HEK293 (cell line): ENCODE data around the gene TRAPPC11.

Experiments
- CTCF ChIA-PET: fragments of 350-600 bp; formaldehyde crosslinking; extraction: SDS; loops from one replicate; lab custom pipeline; 2021; ENCODE audit warnings: antibody characterized with exemption; lab: Yijun Ruan, JAX
- POLR2A ChIA-PET: fragments of 300-600 bp; formaldehyde crosslinking; extraction: SDS; loops from one replicate; lab custom pipeline; 2020; ENCODE audit warnings: antibody characterized with exemption, inconsistent platforms; lab: Yijun Ruan, JAX
- H3K27ac ChIP-seq: fragments of 200-500 bp; sonication (Bioruptor generic); 2 replicates; pipeline ENCODE4 v1.5.1; 2014; ENCODE audit warnings: low read depth, low read length, control low read depth, inconsistent platforms; ENCODE audit errors: extremely low read depth
- H3K36me3 ChIP-seq, 2 experiments: fragments of 200-500 bp in 1 of 2; sonication (Bioruptor generic) in 1 of 2; 1 replicate in 1 of 2; 2 replicates in 1 of 2; pipeline ENCODE4 v1.5.1; 2014 to 2017; ENCODE audit warnings: inconsistent platforms in 2 of 2, low read length in 2 of 2; ENCODE audit not compliant: control insufficient read depth in 2 of 2, insufficient read depth in 1 of 2
- H3K4me1 ChIP-seq: fragments of 200-500 bp; sonication (Bioruptor generic); 2 replicates; pipeline ENCODE4 v1.5.1; 2014; ENCODE audit warnings: mild to moderate bottlenecking, low read length, inconsistent platforms; ENCODE audit not compliant: control insufficient read depth, insufficient read depth
- H3K4me3 ChIP-seq: 2 replicates; pipeline ENCODE4 v1.5.1; 2011; ENCODE audit warnings: low read depth, mild to moderate bottlenecking, control low read depth, low read length, moderate library complexity
- H3K9me3 ChIP-seq: fragments of 200-500 bp; sonication (Bioruptor generic); 2 replicates; pipeline ENCODE4 v1.5.1; 2014; ENCODE audit warnings: low read depth, low read length, inconsistent platforms; ENCODE audit not compliant: control insufficient read depth, insufficient read depth
- BCL11A ChIP-seq: fragments of 450-650 bp; formaldehyde crosslinking; IDR thresholded peaks from 2 replicates; pipeline ENCODE4 v1.5.1; 2016; ENCODE audit warnings: low read depth, missing biosample characterization, missing genetic modification characterization
- IKZF3 ChIP-seq: fragments of 450-650 bp; IDR thresholded peaks from 2 replicates; pipeline ENCODE4 v1.5.0; 2018; ENCODE audit warnings: missing biosample characterization, mild to moderate bottlenecking, missing genetic modification characterization, moderate library complexity
- KLF1 ChIP-seq: fragments of 450-650 bp; formaldehyde crosslinking; IDR thresholded peaks from 2 replicates; pipeline ENCODE4 v1.5.1; 2016; ENCODE audit warnings: missing biosample characterization, missing genetic modification characterization
- MZF1 ChIP-seq: fragments of 450-650 bp; formaldehyde crosslinking; IDR thresholded peaks from 2 replicates; pipeline ENCODE4 v1.5.1; 2017; ENCODE audit warnings: missing biosample characterization, missing genetic modification characterization, borderline replicate concordance
- REPIN1 ChIP-seq: fragments of 450-650 bp; formaldehyde crosslinking; IDR thresholded peaks from 2 replicates; pipeline ENCODE4 v1.5.1; 2017; ENCODE audit warnings: missing biosample characterization, missing genetic modification characterization, low read depth
- SCRT2 ChIP-seq: fragments of 450-650 bp; formaldehyde crosslinking; IDR thresholded peaks from 2 replicates; pipeline ENCODE4 v1.5.1; 2016; ENCODE audit warnings: missing biosample characterization, missing genetic modification characterization
- WT1 ChIP-seq: fragments of 450-650 bp; formaldehyde crosslinking; IDR thresholded peaks from 2 replicates; pipeline ENCODE4 v1.5.1; 2016; ENCODE audit warnings: missing biosample characterization, missing genetic modification characterization
- YY1 ChIP-seq: fragments of 450-650 bp; formaldehyde crosslinking; IDR thresholded peaks from 2 replicates; pipeline ENCODE4 v1.5.1; 2018; ENCODE audit warnings: missing biosample characterization, missing genetic modification characterization
- ZBTB1 ChIP-seq: fragments of 450-650 bp; formaldehyde crosslinking; IDR thresholded peaks from 2 replicates; pipeline ENCODE4 v1.5.1; 2016; ENCODE audit warnings: missing biosample characterization, missing genetic modification characterization
- ZFP41 ChIP-seq: fragments of 450-650 bp; formaldehyde crosslinking; IDR thresholded peaks from 2 replicates; pipeline ENCODE4 v1.5.1; 2016; ENCODE audit warnings: missing biosample characterization, missing genetic modification characterization, borderline replicate concordance
- ZNF169 ChIP-seq: fragments of 450-650 bp; formaldehyde crosslinking; IDR thresholded peaks from 2 replicates; pipeline ENCODE4 v1.5.1; 2016; ENCODE audit warnings: missing biosample characterization, missing genetic modification characterization
- ZNF174 ChIP-seq: fragments of 450-650 bp; formaldehyde crosslinking; IDR thresholded peaks from 2 replicates; pipeline ENCODE4 v1.5.0; 2017; ENCODE audit warnings: missing biosample characterization, mild to moderate bottlenecking, missing genetic modification characterization
- ZNF175 ChIP-seq: fragments of 450-650 bp; formaldehyde crosslinking; IDR thresholded peaks from 2 replicates; pipeline ENCODE4 v1.5.1; 2016; ENCODE audit warnings: missing biosample characterization, missing genetic modification characterization
- ZNF2 ChIP-seq: fragments of 450-650 bp; formaldehyde crosslinking; IDR thresholded peaks from 2 replicates; pipeline ENCODE4 v1.5.1; 2016; ENCODE audit warnings: missing biosample characterization, missing genetic modification characterization
- ZNF335 ChIP-seq: fragments of 450-650 bp; formaldehyde crosslinking; conservative IDR thresholded peaks from 2 replicates; pipeline ENCODE4 v1.5.1; 2016; ENCODE audit warnings: missing biosample characterization, missing genetic modification characterization
- ZNF341 ChIP-seq: fragments of 450-650 bp; formaldehyde crosslinking; IDR thresholded peaks from 2 replicates; pipeline ENCODE4; 2016; ENCODE audit warnings: low read depth, missing biosample characterization, missing genetic modification characterization
- ZNF530 ChIP-seq: fragments of 450-650 bp; formaldehyde crosslinking; IDR thresholded peaks from 2 replicates; pipeline ENCODE4 v1.5.1; 2016; ENCODE audit warnings: low read depth, missing biosample characterization, missing genetic modification characterization
- ZNF621 ChIP-seq: fragments of 450-650 bp; formaldehyde crosslinking; IDR thresholded peaks from 2 replicates; pipeline ENCODE4 v1.5.1; 2017; ENCODE audit warnings: missing biosample characterization, missing genetic modification characterization
- ZNF670 ChIP-seq: fragments of 450-650 bp; formaldehyde crosslinking; IDR thresholded peaks from 2 replicates; pipeline ENCODE4 v1.5.1; 2016; ENCODE audit warnings: missing biosample characterization, missing genetic modification characterization, low read depth
- ZNF791 ChIP-seq: fragments of 450-650 bp; formaldehyde crosslinking; IDR thresholded peaks from 2 replicates; pipeline ENCODE4 v1.5.1; 2016; ENCODE audit warnings: missing biosample characterization, missing genetic modification characterization
- ZNF792 ChIP-seq: fragments of 450-650 bp; formaldehyde crosslinking; IDR thresholded peaks from 2 replicates; pipeline ENCODE4 v1.5.1; 2016; ENCODE audit warnings: missing biosample characterization, missing genetic modification characterization
- ZNF830 ChIP-seq: fragments of 450-650 bp; IDR thresholded peaks from 2 replicates; pipeline ENCODE4 v1.5.0; 2018; ENCODE audit warnings: missing biosample characterization, missing genetic modification characterization, low read depth, mild to moderate bottlenecking, moderate library complexity
- TF ChIP-seq, protein P1 (sequence below): fragments of 450-650 bp; formaldehyde crosslinking; IDR thresholded peaks from 2 replicates; pipeline ENCODE4 v1.5.1; 2016; ENCODE audit warnings: missing biosample characterization, missing genetic modification characterization, low read depth
- TF ChIP-seq, protein P2 (sequence below): fragments of 450-650 bp; formaldehyde crosslinking; conservative IDR thresholded peaks from 2 replicates; pipeline ENCODE4 v1.5.1; 2016; ENCODE audit warnings: low read depth, missing biosample characterization, missing genetic modification characterization
- TF ChIP-seq, protein P3 (sequence below): IDR thresholded peaks from 2 replicates; pipeline ENCODE4 v1.6.1; 2011; ENCODE audit warnings: mild to moderate bottlenecking, low read depth, low read length, borderline replicate concordance
- TF ChIP-seq, protein P4 (sequence below): fragments of 450-650 bp; formaldehyde crosslinking; IDR thresholded peaks from 2 replicates; pipeline ENCODE4 v1.5.1; 2016; ENCODE audit warnings: missing biosample characterization, missing genetic modification characterization
- TF ChIP-seq, protein P5 (sequence below): fragments of 450-650 bp; formaldehyde crosslinking; IDR thresholded peaks from 2 replicates; pipeline ENCODE4 v1.5.1; 2016; ENCODE audit warnings: missing biosample characterization, missing genetic modification characterization

TRAPPC11 gene

DNA sequence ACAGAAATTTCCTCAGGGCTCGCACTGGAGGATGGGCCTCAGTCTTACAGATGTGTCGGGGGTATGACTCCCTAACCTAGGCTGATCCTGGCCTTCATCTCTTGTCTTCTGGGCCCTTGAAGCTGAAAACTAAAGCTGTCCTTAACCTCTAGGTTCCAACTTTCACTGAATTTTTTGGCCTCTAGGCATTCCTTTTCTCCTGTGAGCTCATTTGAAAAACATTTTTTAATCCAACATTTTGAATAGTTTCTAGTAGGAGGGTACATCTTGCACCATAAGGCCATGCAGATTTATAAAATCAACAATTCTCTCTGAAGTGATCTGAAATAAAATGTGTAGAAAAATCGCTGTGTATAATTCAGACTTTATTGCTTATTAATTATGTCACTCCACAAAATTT is 19.8 kb upstream of the TRAPPC11 start:
- ChIA-PET POLR2A (no interaction called here), CTCF (interaction anchor here (0.6 kb wide), 1 partner anchor 1712 kb away, joined by 3 read pairs; no protein-coding TSS in a partner anchor)
- Histone ChIP-seq H3K36me3 (peaks cover 1 to 8% of the 10 kb centered on the region in 2 experiments; a peak in 2 of 3 replicates), H3K4me1 (no peaks in the 10 kb centered on the region), H3K9me3 (no peaks in the 10 kb centered on the region), H3K27ac (no peak overlapping the region), H3K4me3 (no peak overlapping the region)
- no peak for TF ChIP-seq IKZF3 (tag by site-specific recombination)
- no peak for TF ChIP-seq ZNF621 (tag by site-specific recombination)
- TF ChIP-seq ZNF341 (tag by site-specific recombination): no peak
- no peak for TF ChIP-seq SCRT2 (tag by site-specific recombination)
- TF ChIP-seq MZF1 (tag by site-specific recombination): no peak
- TF ChIP-seq, protein P1, sequence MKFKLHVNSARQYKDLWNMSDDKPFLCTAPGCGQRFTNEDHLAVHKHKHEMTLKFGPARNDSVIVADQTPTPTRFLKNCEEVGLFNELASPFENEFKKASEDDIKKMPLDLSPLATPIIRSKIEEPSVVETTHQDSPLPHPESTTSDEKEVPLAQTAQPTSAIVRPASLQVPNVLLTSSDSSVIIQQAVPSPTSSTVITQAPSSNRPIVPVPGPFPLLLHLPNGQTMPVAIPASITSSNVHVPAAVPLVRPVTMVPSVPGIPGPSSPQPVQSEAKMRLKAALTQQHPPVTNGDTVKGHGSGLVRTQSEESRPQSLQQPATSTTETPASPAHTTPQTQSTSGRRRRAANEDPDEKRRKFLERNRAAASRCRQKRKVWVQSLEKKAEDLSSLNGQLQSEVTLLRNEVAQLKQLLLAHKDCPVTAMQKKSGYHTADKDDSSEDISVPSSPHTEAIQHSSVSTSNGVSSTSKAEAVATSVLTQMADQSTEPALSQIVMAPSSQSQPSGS: no peak
- no peak for TF ChIP-seq ZFP41 (tag by site-specific recombination)
- TF ChIP-seq, protein P2, sequence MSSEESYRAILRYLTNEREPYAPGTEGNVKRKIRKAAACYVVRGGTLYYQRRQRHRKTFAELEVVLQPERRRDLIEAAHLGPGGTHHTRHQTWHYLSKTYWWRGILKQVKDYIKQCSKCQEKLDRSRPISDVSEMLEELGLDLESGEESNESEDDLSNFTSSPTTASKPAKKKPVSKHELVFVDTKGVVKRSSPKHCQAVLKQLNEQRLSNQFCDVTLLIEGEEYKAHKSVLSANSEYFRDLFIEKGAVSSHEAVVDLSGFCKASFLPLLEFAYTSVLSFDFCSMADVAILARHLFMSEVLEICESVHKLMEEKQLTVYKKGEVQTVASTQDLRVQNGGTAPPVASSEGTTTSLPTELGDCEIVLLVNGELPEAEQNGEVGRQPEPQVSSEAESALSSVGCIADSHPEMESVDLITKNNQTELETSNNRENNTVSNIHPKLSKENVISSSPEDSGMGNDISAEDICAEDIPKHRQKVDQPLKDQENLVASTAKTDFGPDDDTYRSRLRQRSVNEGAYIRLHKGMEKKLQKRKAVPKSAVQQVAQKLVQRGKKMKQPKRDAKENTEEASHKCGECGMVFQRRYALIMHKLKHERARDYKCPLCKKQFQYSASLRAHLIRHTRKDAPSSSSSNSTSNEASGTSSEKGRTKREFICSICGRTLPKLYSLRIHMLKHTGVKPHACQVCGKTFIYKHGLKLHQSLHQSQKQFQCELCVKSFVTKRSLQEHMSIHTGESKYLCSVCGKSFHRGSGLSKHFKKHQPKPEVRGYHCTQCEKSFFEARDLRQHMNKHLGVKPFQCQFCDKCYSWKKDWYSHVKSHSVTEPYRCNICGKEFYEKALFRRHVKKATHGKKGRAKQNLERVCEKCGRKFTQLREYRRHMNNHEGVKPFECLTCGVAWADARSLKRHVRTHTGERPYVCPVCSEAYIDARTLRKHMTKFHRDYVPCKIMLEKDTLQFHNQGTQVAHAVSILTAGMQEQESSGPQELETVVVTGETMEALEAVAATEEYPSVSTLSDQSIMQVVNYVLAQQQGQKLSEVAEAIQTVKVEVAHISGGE (tag by site-specific recombination): no peak
- TF ChIP-seq ZNF791 (tag by site-specific recombination): no peak
- no peak for TF ChIP-seq KLF1 (tag by site-specific recombination)
- no peak for TF ChIP-seq ZNF530 (tag by site-specific recombination)
- TF ChIP-seq ZNF792 (tag by site-specific recombination): no peak
- TF ChIP-seq, protein P3, sequence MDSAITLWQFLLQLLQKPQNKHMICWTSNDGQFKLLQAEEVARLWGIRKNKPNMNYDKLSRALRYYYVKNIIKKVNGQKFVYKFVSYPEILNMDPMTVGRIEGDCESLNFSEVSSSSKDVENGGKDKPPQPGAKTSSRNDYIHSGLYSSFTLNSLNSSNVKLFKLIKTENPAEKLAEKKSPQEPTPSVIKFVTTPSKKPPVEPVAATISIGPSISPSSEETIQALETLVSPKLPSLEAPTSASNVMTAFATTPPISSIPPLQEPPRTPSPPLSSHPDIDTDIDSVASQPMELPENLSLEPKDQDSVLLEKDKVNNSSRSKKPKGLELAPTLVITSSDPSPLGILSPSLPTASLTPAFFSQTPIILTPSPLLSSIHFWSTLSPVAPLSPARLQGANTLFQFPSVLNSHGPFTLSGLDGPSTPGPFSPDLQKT: no peak
- no peak for TF ChIP-seq ZNF335 (tag by site-specific recombination)
- no peak for TF ChIP-seq BCL11A
- no peak for TF ChIP-seq YY1
- no peak for TF ChIP-seq ZNF175 (tag by site-specific recombination)
- no peak for TF ChIP-seq ZNF830
- no peak for TF ChIP-seq ZNF169 (tag by site-specific recombination)

DNA sequence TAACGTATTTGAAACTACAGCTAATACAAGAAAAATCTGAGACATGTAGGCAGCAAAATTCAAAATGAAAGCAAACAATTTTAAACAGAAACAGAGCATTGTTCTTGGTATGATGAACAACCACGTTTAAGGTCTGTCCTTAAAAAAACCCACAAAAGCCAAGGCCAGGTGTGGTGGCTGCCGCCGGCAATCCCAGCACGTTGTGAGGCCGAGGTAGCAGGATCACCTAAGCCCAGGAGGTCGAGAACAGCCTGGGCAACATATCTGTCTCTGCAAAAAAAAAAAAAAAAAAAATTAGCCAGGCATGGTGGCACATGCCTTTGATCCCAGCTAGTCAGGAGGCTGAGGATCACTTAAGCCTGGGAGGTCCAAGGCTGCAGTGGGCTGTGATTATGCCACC is 13.8 kb upstream of the TRAPPC11 start:
- Histone ChIP-seq H3K36me3 (peaks cover 30 to 52% of the 10 kb centered on the region in 2 experiments), H3K4me3 (no peak overlapping the region), H3K27ac (no peak overlapping the region), H3K4me1 (no peaks in the 10 kb centered on the region), H3K9me3 (no peaks in the 10 kb centered on the region)
- ChIA-PET CTCF (no interaction called here), POLR2A (no interaction called here)
- TF ChIP-seq REPIN1 (tag by site-specific recombination) (no peak), ZBTB1 (tag by site-specific recombination) (no peak), WT1 (tag by site-specific recombination) (no peak), ZNF174 (no peak), ZNF2 (no peak), ZNF670 (tag by site-specific recombination) (no peak)
- TF ChIP-seq, protein P4, sequence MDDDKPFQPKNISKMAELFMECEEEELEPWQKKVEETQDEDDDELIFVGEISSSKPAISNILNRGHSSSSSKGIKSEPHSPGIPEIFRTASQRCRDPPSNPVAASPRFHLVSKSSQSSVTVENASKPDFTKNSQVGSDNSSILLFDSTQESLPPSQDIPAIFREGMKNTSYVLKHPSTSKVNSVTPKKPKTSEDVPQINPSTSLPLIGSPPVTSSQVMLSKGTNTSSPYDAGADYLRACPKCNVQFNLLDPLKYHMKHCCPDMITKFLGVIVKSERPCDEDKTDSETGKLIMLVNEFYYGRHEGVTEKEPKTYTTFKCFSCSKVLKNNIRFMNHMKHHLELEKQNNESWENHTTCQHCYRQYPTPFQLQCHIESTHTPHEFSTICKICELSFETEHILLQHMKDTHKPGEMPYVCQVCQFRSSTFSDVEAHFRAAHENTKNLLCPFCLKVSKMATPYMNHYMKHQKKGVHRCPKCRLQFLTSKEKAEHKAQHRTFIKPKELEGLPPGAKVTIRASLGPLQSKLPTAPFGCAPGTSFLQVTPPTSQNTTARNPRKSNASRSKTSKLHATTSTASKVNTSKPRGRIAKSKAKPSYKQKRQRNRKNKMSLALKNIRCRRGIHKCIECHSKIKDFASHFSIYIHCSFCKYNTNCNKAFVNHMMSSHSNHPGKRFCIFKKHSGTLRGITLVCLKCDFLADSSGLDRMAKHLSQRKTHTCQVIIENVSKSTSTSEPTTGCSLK (tag by site-specific recombination): no peak
- TF ChIP-seq, protein P5, sequence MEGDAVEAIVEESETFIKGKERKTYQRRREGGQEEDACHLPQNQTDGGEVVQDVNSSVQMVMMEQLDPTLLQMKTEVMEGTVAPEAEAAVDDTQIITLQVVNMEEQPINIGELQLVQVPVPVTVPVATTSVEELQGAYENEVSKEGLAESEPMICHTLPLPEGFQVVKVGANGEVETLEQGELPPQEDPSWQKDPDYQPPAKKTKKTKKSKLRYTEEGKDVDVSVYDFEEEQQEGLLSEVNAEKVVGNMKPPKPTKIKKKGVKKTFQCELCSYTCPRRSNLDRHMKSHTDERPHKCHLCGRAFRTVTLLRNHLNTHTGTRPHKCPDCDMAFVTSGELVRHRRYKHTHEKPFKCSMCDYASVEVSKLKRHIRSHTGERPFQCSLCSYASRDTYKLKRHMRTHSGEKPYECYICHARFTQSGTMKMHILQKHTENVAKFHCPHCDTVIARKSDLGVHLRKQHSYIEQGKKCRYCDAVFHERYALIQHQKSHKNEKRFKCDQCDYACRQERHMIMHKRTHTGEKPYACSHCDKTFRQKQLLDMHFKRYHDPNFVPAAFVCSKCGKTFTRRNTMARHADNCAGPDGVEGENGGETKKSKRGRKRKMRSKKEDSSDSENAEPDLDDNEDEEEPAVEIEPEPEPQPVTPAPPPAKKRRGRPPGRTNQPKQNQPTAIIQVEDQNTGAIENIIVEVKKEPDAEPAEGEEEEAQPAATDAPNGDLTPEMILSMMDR (tag by site-specific recombination): no peak
